ENCODE measurements around the gene NCDN.
"Not testable (repeated sequence)": the region's sequence is repeated elsewhere in the genome, so short reads cannot be mapped to it uniquely, and the experiment has no call there.

Gene NCDN

DNA sequence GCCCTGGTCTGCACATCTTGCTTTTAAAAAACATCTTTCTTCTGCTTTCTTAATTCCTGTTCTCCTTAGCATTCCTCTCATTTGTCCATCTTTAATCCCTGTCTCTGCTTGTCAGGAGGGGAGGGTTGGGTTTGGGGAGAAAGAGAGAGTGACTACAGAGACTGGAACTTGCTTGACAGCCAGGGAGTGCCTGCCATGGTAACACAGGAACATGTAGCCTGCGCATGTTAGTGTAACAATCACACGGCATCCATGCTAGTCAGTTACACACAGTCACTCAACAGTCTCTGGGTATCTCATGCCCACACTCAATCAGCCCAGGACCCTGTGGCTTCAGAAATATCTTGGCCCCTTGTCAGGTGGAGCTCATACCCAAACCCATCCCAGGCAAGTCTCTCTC, 14.7 kb downstream of the NCDN start:
- no peak for DNase-seq

GRCh38 chr1:35573198-35574124, 15.9 kb downstream of the NCDN start, which contains the start of gene TFAP2E:
TSS of gene TFAP2E (plus strand) at chr1:35573314. CDS start at chr1:35573578, 264 bp downstream.
- DNase-seq: no peak

DNA sequence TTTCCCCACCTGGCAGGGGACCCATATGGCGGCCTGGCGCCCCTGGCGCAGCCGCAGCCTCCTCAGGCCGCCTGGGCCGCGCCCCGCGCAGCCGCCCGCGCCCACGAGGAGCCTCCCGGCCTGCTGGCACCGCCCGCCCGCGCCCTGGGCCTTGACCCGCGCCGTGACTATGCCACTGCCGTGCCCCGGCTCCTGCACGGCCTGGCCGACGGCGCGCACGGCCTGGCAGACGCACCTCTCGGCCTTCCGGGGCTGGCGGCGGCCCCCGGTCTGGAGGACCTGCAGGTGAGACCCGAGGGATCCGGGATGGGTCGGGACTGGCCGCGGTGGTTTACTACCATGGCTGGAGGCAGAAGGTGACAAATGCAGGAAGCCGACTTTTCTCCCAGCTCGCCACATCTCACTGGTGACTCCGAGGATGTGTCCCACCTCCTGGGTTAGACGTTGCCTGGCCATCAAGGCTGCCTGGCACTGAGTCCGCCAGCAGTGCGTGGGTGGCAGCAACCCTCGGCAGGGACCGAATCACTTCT, 16.6 kb downstream of the NCDN start:
- DNase-seq: no peak

- DNase-seq: no peak
Observed at GRCh38 chr1:35574655-35575415, 17.2 kb downstream of the NCDN start.

- no peak for DNase-seq
Observed at GRCh38 chr1:35575416-35575958, 17.9 kb downstream of the NCDN start.

GRCh38 chr1:35576061-35576765, 18.6 kb downstream of the NCDN start:
- DNase-seq: no peak

DNA sequence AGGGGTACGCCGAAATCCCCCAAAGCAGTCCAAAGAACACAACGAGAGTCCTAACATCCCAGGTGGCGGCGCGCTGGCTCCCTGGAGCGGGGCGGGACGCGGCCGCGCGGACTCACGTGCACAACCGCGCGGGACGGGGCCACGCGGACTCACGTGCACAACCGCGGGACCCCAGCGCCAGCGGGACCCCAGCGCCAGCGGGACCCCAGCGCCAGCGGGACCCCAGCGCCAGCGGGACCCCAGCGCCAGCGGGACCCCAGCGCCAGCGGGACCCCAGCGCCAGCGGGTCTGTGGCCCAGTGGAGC, 19.1 kb downstream of the NCDN start:
- DNase-seq: not testable (repeated sequence)

GRCh38 chr1:35577071-35577998, 19.7 kb downstream of the NCDN start:
- peak; percentile 68 for DNase-seq

GRCh38 chr1:35580949-35581388, 23.4 kb downstream of the NCDN start:
- no peak for DNase-seq

DNA sequence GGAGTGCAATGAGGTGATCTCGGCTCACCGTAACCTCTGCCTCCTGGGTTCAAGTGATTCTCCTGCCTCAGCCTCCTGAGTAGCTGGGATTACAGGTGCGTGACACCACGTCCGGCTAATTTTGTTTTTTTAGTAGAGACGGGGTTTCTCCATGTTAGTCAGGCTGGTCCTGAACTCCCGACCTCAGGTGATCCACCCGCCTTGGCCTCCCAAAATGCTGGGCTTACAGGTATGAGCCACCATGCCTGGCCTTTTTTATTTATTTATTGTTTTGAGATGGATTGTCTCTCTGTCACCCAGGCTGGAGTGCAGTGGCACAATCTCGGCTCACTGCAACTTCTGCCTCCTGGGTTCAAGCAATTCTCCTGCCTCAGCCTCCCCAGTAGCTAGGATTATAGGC, 24.0 kb downstream of the NCDN start:
- DNase-seq: not testable (repeated sequence)

- DNase-seq: no peak
Observed at GRCh38 chr1:35585281-35585680, 27.7 kb downstream of the NCDN start.

DNA sequence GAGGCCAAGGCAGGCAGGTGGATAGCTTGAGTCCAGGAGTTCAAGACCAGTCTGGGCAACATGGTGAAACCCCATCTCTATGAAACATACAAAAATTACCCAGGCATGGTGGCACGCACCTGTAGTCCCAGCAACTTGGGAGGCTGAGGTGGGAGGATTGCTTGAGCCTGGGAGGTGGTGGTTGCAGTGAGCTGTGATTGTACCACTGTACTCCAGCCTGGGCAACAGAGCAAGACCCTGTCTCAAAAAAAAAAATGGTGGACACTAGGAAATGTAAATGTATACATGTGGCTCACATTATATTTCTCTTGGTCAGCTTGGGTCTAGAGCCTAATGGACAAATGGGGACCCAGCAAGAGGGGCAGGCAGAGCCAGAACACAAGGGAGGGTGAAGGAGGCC, 28.2 kb downstream of the NCDN start:
- DNase-seq: not testable (repeated sequence)

DNA sequence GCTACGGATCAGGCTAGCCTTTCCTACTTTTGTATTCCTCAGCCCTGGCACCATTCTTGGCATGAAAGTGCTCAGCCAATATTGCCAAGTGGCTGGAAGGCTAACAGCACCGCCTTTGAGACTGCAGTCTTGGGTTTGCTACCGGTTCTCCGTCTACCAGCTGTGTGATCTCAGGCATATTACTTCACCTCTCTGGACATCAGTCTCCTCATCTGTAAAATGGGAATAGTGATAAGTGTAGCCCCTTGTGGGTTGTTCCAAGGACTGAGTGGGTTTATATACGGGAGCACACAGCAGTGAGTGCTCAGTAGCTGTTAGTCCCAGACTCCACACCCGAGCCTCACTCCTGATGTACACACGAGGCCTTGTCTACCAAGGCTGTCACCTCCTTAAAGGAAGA, 29.2 kb downstream of the NCDN start:
- DNase-seq: no peak

DNA sequence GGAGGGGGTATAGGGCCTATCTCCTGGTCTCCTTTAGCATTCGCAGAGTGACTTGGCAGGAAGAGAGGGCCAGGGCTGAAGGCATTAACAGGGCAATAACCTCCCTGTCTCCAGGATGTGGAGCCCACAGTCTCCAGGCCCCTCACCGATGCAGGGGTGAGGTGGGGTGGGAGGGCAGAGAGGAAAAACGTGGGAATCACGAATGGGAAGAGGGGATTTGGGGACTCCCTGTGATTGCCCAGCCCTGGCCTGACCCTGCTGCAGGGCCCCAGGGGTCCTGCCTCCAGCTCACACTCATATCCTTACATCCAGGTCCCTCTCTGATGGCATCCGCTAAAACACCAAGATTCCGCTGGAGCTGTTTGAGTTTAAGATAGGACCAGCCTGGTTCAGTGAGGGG, 30.1 kb downstream of the NCDN start:
- no peak for DNase-seq

GRCh38 chr1:35588197-35588910, 30.8 kb downstream of the NCDN start:
- DNase-seq: no peak

- DNase-seq: no peak
Observed at GRCh38 chr1:35589516-35590427, 32.2 kb downstream of the NCDN start.

- no peak for DNase-seq
Observed at GRCh38 chr1:35590476-35591040, 33.0 kb downstream of the NCDN start.

GRCh38 chr1:35591211-35591610, 33.6 kb downstream of the NCDN start:
- no peak for DNase-seq

- no peak for DNase-seq
Observed at GRCh38 chr1:35592991-35593769, 35.6 kb downstream of the NCDN start.

Data from activated CD4-positive, alpha-beta T cell treated with anti-CD3 and anti-CD28 coated beads for 48 hours (primary cell).